SK-N-SH treated with all-trans-retinoic acid at 6 μM for 48 hours (cell line): Measurements from ENCODE around the gene AMY2A.
"Not testable (repeated sequence)": the region's sequence is repeated elsewhere in the genome, so short reads cannot be mapped to it uniquely, and the experiment has no call there.

Experiments used
- ATAC-seq: fragments of 200-7000 bp; cut with Tn5 transposase; 3 replicates; pipeline ENCODE4 v1.9.1; 2020; ENCODE audit warnings: mild to moderate bottlenecking, moderate library complexity

The AMY2A gene

GRCh38 chr1:103641194-103641593 lies 24.0 kb downstream of the AMY2A start:
- not testable (repeated sequence) for ATAC-seq

GRCh38 chr1:103643908-103644307 lies 26.7 kb downstream of the AMY2A start:
- not testable (repeated sequence) for ATAC-seq

DNA sequence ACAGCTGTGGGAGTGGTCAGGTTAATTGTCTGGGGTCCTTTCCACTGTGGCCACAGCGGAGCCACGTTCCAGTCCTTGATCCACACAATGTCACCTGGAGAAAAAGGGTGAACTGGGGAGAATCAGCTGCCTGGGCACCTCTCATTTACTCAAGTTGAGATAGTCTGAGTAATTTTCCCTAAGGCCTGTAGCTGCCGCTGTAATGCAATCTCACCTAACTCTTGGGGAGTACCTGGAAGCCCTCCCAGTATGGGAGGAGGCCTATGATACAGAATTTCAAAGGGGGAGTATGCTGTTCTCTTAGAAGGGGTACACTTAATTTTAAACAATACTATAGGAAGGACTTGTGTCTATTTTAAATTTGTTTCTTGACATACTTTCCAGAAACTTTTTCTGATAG lies 33.1 kb downstream of the AMY2A start:
- ATAC-seq = not testable (repeated sequence)

DNA sequence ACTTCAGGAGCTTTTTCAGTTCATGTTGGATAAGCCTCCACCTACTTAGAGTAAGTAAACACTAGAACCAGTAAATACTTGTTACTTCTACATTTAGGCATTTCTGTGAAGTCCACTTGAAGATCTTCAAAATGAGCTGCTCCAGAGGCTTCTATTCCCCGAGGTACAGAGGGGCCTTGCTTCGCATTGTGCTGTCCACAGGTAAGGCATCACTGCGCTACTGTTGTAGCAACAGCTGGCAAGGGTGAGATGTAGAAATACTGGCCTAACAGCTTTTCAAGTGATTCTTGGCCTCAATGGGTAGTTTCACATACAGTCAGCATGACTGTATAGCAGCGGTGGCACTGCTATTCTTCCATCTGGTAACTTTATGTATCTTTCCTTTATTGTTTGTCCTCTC lies 33.7 kb downstream of the AMY2A start:
- ATAC-seq = not testable (repeated sequence)

DNA sequence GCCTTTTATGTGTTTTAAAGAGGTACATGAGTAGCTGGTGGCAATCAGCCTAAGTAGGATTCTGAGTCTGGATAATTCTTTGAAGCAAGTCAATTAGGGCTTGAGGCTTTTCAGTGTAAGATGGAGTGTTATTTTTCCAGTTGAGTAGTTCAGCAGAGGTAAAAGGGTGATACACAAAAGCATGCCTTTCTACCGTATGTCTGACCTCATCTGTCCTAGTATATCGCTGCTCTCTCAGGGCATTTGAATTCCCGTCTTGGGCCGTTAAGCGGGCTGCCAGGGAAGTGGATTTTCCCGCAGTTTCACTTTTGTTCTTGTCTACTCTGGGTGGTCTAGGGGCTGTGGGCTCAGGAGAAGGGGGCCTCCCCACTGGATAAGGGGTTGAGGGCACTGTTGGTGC lies 36.9 kb downstream of the AMY2A start:
- ATAC-seq = not testable (repeated sequence)

GRCh38 chr1:103655460-103655859 lies 38.2 kb downstream of the AMY2A start, which contains the start of gene AMY1A:
AMY1A (plus strand) TSS chr1:103655760; CDS start chr1:103656331, 571 bp downstream.
- ATAC-seq = not testable (repeated sequence)
